HG03103 (cell line): ENCODE measurements around the gene OPN3.

Experiments
- ATAC-seq: cut with Tn5 transposase; IDR thresholded peaks from one replicate; pipeline ENCODE4 v1.9.1; 2021; ENCODE audit warnings: low read depth; ENCODE audit not compliant: unreplicated experiment

Gene OPN3

DNA sequence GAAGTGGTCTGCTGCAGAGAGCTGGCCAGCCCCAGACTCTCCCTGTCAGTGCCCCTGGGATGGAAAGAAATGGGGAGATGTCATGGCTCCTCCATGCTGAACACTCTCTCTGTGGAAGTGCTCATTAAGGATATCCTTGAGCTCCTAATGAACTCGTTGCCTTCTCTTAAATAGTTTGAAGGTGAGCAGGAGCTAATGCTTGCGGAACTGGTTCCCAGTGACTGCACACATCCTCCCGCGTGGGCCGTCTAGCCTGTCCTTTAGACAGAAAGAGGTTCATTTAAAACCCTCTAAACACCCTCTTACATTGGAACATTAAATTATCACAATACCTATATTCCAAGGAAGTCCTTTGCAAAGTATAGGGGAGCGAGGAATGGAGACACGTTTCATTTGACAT, 6.0 kb upstream of the OPN3 start:
- ATAC-seq, result no peak

DNA sequence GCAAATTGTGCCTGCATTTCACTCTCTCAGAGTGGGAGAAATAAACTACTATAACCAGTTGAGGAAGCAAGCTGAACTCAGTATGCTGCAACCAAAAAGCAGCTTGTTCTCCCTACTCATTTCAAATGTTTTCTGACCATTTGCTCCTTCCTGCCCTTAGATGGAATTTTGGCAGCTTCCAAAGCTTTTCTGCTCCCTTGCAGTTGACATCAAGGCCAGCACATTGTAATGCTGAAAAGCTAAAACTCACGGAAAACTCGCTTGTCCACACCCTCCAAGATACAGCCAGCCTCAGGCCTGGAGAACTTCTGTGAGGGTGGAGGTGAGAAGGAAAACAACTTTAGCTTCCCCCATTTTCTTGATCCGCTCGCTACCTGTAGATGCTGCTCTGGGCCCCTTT, 5.0 kb upstream of the OPN3 start:
- ATAC-seq, result no peak

DNA sequence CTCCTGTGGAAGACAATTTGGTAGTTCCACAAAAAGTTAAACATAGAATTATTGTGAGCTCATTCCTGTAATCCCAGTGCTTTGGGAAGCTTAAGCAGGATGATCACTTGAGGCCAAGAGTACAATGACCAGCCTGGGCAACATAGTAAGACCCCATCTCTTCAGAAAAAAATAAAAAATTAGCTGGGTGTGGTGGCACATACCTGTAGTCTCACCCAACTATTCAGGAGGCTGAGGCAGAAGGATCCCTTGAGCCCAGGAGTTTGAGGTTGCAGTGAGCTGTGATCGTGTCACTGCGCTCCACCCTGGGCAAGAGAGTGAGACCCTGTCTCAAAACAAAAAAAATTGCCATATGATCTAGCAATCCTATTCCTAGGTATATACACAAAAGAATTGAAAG, 4.1 kb upstream of the OPN3 start:
- ATAC-seq, result no peak

DNA sequence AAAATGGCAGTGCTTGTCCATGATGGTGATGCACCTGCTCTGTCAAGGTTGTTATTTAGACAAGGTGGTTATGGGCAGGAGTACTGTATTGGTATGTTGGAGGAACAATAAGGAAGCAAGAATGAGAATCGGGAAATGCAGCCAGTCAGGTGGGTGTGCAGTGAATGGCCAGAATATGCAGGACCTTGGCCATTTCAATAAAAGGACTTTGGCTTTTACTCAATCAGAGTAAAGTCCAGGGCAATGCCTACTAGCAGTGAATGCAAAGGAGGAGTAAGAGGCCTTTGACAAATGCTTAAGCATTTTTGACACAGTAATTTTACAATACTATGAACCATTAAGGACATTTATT, 2.4 kb upstream of the OPN3 start:
- ATAC-seq, result no peak

DNA sequence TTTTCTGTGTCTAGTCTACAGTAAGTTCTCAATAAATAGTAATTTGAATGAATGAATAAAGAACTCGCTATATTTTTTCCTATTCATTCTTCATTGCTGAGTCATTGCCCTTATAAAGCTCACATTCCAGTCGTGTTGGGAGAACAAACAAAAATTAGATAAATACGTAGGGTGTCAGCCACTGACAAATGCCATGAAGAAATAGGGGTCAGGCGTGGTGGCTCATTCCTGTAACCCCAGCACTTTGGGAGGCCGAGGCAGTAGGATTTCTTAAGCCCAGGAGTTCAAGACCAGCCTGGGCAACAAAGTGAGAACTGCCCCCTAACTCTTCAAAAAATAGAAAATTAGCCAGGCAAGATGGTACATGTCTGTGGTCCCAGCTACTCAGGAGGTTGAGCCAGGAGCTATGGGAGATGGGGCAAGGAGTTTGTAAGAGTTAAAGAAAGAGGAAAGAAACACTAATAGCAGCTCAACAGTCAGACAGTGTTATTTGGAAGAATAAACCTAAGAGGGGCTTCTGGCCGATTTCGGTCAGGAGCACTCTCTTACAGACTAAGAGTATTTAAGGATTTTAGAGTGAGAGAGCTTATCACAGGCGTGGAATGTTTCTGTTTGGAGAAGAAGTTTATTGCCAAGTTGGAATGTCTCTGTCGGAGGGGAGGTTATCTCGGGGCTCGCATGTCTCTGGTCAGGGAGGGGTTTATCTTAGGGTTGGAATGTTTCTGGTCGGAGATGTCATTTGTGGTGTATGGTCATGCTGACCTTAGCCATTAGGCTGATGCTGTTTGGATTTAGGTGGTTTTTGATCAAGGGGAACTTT, 1.8 kb upstream of the OPN3 start:
- ATAC-seq, result no peak

DNA sequence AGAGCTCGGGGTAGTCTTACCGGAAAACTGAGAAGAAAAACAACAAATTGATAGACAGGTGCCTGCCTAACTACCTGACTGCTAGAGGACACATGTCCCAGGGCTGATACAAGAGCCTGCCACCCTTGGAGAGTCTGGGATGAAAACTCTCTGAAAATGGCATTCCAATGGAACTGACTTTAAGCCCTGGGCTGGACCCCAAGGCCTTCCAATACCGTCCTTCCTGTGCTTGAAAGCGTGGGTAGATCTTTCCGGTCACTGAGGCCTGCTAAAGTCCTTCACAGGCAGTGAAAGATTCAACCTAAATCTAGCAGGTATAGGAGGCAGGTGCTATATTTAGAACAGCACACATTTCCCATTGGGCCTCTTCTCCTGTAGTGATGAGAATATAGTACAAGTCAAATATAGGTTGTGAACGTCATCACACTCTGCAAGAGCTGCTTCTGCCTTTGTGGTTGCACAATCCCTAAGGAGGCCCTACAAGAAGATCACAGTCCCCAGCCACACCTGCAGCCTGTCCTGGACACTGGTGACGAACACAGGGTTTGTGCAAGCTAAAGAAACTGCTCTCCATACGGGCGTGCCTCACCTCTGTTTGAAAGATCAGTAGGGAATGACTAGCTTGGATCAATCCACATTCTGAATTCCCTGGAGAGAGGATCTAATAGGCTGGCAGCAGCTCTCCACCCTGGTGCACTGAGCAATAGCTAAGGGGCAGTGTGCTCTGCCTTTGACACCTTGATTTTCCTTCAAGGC, 876 bp upstream of the OPN3 start:
- ATAC-seq, result no peak

DNA sequence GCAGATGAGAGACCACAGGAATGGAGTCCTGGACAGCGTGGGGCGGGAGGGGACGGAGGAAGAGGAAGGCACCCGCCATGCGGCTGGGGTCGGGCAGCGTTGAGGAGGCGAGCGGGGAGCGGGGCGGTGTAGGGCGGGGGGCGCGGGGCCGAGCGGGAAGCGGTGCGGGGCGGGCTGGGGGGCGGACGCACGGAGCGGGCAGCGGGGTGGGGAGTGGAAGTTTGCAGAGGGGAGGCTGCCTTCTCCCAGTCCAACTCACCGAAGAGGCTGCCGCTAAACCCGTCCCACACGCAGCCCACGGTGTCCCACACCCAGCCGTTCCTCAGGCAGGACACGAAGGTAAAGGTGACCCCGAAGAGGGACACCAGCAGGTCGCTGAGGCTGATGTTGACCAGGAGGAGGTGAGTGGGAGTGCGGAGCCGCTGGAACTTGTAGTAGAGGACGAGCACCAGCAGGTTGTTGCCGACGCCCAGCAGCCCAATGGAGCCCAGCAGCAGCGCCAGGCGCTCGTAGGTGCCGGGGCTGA, 483 bp downstream of the OPN3 start:
- ATAC-seq, result peak; percentile 43

DNA sequence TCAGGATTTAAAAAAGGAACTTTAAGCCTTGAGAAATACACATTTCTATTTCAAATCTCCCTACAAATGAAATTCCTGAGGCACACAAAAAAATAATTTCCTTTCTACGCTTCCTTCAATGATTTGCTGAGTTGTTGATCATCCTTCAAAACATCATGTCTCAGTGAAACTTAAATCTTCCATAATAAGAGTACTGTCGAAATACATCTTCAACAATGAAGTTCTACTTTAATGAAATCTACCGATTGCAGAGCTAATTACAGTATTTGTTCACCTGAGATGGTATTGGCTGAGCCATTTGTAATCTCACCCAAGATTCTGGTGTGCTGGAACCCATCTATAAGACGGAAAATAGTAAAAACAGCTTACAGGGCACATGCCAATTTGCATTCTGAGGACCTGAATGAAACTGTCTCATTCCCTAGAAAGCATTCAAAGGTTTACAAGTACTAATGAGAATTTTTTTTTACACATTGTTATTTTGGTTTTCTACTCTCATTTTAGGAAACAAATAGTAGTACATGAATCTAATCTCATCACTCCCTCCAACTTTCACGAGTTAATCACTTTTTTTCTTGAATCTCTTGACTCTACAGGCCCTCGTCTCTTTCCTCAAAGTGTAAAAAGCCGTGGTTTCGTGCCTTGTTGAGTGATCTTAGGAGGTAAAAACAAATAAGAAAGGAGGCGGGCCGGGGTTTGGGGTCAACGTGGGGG, 1.1 kb downstream of the OPN3 start:
- no peak for ATAC-seq

DNA sequence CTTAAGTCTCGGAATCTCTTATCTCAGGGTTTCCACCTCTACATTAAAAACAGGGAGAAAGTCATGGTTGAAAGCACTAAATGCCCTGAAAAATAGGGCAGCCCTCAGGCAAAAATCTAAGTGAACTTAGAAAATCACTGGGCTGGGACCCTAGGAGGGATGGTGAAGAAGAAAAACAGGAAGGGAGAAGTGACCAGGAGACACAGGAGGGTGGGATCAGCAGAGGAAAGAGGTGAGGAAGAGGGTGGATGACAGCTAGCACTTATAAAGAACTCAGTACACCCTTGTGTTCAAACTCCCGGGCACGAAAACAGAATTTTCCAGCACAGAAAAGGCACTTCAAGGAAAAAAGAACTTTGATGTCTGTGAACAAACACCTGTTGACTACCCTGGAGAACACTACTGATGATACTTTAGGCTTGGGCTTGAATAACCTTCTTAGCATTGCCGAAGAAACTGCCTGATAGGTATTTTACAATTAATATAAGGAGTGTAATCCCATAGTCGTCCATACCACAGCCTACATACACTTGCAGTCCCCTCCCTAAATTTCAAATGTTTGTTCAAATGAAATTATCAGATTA, 2.0 kb downstream of the OPN3 start:
- no peak for ATAC-seq

DNA sequence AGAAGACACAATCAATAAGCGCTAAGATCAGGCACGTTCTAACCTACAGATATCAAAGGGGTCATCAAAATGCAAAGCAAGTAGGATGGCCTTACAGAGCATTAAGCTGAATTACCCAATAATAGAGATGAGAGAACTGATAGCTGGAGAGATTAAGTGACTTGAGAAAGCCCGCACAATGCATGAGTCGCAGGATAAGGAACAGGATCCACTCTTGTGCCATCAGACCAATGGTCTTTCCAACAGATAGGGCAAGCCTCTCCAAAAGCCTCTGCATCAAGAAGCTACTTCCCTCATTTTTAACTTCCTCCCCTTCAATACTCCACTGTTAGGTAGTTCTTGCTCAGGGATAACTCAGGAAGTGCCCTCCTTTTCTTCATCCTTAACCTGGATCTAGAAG, 2.6 kb downstream of the OPN3 start:
- no peak for ATAC-seq

DNA sequence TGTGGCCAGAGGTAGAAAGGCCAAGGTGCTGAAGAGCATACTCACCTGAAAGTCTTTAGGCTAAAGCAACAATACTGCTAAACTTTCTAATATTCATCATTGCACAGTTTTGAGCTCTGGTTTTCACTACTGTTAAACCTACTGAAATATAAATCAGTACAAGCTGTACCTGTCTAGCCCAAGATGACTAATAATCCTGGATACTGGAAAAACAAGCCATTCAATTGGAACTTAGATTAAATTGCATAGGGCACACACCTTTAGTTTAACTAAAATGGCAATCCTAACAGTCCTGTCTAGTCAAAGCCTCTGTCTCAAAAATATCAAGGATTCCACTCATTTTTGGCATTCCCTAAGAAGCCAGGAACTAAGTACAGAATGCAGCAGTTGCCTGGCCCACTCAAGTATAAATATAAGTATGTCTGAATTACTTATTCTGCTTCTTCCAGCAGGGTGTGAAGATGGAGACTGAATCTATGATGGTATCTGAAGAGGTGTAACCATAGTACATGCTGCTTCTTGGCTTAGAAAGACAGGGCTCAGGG, 3.1 kb downstream of the OPN3 start:
- no peak for ATAC-seq

DNA sequence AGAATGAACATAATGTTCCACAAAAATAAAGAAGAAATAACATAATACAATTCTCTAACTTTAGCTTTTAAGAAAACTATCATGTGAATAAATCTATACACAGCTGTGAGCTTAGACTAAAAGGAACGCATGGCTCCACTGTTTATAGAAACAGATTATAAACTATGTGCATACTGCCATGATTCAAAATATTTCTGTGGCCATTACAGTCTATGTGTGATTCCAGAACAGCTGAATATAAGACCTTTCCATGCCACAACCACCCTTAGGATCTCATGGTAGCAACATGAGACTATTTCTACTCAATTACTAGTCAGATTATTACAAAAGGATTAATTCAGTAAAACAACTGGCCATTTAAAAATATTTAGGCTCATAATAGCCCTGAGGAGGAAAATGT, 3.9 kb downstream of the OPN3 start:
- no peak for ATAC-seq

DNA sequence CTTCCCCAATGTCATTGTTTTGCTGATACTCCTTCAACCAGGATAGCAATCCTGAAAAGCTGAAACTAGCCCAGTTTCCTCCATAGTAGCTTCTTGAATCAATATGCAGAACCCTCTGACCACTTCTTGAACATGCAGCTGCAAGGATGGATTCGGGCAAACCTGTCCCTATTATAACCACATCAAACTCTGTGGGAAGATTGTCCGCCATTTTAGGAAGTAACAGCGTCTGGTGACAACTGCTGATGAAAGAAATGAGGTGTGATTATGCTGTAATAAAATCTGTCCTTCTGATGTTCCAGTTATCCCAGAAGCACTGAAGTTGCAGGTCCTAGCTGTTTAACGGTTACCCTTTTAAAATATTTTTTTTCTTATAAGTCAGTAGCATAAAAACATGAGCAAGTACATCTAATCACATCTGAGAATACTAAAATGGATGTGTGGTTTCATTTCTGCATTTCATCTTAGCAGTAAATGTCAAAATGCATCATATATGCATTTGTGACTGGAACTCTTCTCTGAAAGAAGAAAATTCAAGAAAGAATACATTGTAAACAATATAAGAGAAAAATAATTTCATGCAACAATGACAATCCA, 4.5 kb downstream of the OPN3 start:
- ATAC-seq, result no peak

DNA sequence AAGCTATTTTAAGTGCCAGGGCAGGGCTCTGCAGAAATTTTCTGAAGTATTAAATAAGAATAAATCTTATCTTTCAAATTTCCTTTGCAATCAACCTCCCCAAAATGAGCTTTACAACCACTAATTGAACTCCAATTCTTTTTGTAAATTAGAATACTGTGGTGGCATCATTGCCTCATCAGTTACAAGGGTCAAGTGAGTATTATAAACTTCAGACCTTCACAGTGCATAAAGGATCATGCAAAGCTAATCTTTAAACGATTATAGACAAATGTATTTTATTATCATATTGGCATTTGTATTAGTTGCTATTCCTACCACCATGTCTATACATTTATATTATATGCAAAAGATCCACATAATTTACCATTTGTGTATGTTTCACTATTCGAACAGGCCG, 7.2 kb downstream of the OPN3 start:
- ATAC-seq, result no peak

DNA sequence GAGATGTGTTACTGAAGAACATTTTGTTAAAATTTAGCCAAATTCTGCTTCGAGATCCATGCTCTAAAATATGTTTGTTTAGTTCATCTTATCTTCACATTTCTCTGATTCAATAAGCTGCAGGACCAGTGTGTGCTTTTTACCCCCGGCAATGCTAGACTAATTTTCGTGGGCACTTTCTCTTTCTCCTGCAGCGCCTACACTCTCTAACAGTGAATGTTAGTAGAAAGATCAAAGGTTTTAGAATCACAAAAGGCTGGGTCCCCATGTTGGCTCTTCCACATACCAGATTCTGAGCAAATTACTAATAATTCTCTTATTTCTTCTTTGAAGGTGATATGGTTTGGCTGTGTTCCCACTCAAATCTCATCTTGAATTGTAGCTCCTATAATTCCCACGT, 8.5 kb downstream of the OPN3 start:
- ATAC-seq, result no peak

DNA sequence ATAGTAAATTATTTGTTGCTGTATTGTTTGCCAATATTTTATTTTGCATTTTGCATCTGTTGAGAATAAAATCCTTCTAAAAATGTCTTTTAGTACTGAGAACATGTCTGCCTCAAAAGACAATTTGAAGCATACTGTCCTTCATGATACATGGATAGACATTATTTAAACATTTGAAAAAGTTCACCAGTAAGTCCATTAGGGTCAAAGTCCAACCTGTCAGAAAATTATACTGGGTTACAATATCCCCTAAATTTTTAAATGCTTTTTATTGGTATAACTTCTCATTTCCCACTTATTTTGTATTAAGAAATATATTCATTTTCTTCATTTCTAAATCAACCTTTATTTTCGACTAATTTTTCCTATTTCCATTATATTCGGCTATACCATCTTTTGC, 9.3 kb downstream of the OPN3 start:
- ATAC-seq, result no peak

DNA sequence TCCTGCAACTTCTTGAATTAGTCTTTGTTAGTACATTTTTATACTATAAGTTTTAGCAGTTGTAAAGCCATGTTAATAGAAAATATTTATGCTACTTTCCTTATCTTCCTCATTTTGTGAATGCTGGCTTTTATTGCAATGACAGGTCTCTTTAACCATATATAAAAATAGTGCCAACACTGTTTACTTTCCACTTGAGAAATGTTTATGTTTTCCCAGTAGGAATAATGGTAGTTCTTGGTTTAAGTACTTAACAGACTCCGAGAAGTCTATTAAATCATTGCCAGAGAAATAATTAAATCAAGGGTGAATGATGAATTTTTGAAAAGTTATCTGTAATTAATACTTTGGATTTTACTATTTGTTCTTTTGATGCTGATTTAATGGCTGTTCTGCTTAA, 9.7 kb downstream of the OPN3 start:
- no peak for ATAC-seq

DNA sequence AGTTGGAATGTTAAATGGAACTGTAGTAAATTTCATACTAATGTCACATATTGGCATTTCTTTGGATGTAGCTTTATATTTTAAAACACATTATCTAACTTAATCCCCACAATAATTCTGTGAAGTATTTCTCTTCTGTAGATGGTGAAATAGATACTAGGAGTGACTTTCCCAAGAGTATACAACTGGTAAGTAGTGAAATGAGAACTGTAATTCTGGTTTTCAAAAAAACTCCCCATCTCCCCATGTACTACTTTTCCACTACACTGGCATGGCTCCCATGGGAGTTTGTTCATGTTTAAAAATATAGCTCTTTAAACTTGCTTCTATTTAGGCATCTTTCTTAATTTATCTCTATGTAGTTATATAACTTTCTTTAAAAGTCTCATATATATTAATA, 10.2 kb downstream of the OPN3 start:
- no peak for ATAC-seq

DNA sequence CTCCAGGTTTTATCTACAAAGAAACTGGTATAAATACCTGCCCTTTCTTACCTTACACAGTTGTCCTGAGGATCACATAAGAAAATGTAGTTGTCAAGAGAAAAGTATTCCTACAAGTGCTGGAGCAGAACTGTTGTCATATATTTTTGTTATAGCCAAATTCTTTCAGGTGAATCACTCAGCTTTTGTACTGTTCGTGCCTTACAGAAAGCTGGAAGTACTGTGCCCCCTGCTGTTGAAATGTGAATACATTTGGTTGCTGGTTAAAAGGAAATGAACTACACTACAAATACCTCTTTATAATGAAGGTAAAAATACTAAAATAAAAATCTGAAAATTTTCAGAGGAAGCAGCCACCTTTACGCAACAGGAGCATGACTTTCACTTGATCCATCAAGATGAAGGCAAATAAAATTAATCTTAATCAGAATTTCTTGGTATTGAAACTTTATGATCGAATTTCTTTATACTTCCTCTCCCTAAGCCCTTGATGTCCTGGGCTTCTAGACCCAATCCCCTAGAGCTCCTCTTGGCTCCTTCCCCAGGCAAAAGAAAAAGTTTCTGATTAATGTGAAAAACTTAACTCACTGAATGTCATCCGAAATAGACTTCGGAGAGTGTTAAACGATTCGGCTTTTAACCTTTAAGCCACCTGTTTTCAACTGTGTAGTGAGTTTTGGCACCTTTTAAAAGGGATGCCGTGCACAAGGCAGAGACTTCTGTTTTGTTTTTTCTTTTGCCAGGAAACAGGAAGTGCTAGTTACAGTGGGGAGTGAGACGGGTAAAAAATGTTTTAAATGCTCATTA, 12.5 kb downstream of the OPN3 start:
- peak; percentile 74 for ATAC-seq

DNA sequence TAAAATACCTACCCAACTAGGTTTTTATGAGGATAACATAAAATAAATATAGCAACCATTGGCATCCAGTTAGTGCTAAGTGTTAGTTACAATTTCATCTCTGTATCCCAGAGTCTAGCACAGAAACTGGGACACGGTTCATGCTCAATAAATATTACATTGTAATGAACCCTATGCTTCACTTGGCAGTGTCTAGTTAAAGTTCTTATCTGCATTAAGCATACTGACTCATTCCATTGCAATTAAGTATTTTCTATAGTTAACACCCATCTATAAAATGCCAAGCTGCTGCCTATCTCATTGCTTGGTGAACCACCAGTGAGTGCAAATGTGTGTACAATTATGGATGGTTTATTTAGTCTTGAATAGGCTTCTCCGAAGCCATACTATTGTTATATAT, 15.2 kb downstream of the OPN3 start:
- ATAC-seq, result no peak
